ENCODE results near the gene SVEP1. TPM values are rescaled to one million over a fixed set of nuclear protein-coding genes. Genes with fewer than 3 reads are reported as not detected.

SVEP1 gene
- total RNA-seq, 4 donors from 2014 or later: 37.2 to 70.4 (median 58.4) TPM

DNA sequence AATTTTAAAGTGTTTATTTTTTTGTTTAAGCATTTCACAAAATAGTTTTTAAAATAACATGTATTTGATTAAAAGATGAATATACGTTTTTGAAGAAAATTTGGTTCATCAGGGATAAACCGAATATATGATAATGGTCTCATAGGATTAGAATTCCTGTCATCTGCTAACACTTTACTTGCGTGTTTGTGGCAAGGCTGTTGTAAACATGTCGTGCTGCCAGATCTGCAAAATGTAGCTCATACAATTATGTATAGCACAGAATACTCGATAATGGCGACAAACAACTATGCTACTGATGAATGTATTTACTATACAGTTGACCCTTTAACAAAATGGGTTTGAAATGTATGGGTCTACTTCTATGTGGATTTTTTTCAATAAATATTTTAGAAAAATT lies 234.7 kb downstream of the SVEP1 start:
- Histone ChIP-seq H3K27ac (no peak overlapping the region), H3K9me3 (no peaks in the 10 kb centered on the region), H3K4me1 (no peaks in the 10 kb centered on the region), H3K4me3 (no peak overlapping the region), H3K36me3 (no peaks in the 10 kb centered on the region), H3K27me3 (no peaks in the 10 kb centered on the region)
- TF ChIP-seq POLR2A (IDR thresholded peaks at IDR 0.05): no peak
- TF ChIP-seq, protein P1, sequence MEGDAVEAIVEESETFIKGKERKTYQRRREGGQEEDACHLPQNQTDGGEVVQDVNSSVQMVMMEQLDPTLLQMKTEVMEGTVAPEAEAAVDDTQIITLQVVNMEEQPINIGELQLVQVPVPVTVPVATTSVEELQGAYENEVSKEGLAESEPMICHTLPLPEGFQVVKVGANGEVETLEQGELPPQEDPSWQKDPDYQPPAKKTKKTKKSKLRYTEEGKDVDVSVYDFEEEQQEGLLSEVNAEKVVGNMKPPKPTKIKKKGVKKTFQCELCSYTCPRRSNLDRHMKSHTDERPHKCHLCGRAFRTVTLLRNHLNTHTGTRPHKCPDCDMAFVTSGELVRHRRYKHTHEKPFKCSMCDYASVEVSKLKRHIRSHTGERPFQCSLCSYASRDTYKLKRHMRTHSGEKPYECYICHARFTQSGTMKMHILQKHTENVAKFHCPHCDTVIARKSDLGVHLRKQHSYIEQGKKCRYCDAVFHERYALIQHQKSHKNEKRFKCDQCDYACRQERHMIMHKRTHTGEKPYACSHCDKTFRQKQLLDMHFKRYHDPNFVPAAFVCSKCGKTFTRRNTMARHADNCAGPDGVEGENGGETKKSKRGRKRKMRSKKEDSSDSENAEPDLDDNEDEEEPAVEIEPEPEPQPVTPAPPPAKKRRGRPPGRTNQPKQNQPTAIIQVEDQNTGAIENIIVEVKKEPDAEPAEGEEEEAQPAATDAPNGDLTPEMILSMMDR (IDR thresholded peaks at IDR 0.05): no peak
- TF ChIP-seq POLR2AphosphoS5 (IDR thresholded peaks at IDR 0.05): no peak
- no peak for TF ChIP-seq EP300 (IDR thresholded peaks at IDR 0.05)
- no peak for ATAC-seq
- 73 to 77% methylated on average over 6 of the region's 6 CpGs for WGBS, 2 donors (ENCODE audit: low coverage in 1 of 2)

DNA sequence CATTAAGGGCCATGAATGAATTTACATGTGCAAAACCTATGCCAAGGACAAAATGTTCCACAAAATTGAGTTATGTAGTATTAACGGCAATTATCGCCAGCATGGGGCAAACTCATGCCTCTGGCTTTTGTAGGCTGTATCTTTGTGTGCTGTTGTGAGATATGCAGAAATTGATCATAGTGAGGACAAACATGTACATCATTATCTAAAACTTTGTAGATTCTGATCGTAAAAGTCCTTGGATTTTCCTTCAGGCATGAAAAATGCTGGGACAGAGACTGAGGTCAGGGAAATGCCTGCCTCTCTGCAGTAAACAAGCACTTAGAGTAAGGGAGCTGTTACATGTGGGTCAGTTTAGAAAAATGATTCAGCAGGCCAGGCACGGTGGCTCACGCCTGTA lies 236.0 kb downstream of the SVEP1 start:
- Histone ChIP-seq H3K9me3 (no peaks in the 10 kb centered on the region), H3K27ac (no peak overlapping the region), H3K4me1 (no peaks in the 10 kb centered on the region), H3K27me3 (no peaks in the 10 kb centered on the region), H3K4me3 (no peak overlapping the region), H3K36me3 (no peaks in the 10 kb centered on the region)
- WGBS, 2 donors (ENCODE audit: low coverage in 1 of 2): 63 to 80% methylated on average over 3 of the region's 5 CpGs
- TF ChIP-seq, protein P1 (IDR thresholded peaks at IDR 0.05): no peak
- TF ChIP-seq POLR2AphosphoS5 (IDR thresholded peaks at IDR 0.05) (no peak), EP300 (IDR thresholded peaks at IDR 0.05) (no peak), POLR2A (IDR thresholded peaks at IDR 0.05) (no peak)
- no peak for ATAC-seq

DNA sequence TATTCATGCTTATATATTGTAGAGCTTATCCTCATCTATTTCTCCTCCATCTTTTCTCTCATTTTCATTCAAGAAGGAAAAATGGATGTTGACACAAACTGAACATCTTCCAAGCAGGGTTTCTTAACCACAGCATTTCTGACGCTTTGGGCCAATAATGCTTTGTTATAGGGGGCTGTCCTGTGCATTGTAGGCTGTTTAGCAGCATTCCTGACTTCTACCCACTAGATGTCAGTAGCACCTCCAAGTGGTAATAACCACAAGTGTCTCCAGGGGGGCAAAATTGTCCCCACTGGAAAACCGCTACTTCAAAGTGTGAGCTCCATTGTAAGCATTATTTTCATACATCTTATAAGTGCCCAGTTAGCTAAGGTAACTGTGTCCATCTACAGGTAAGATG lies 239.2 kb downstream of the SVEP1 start:
- ATAC-seq: no peak
- no peaks in the 10 kb centered on the region for H3K27me3 ChIP-seq
- TF ChIP-seq POLR2A (IDR thresholded peaks at IDR 0.05) (no peak), POLR2AphosphoS5 (IDR thresholded peaks at IDR 0.05) (no peak), EP300 (IDR thresholded peaks at IDR 0.05) (no peak)
- TF ChIP-seq, protein P1 (IDR thresholded peaks at IDR 0.05): no peak
- H3K4me3 ChIP-seq: no peak overlapping the region
- H3K27ac ChIP-seq: no peak overlapping the region
- H3K9me3 ChIP-seq: no peaks in the 10 kb centered on the region
- no peaks in the 10 kb centered on the region for H3K4me1 ChIP-seq
- 60 to 80% methylated on average over 1 to 2 of the region's 2 CpGs for WGBS, 2 donors (ENCODE audit: low coverage in 1 of 2)
- H3K36me3 ChIP-seq: no peaks in the 10 kb centered on the region

DNA sequence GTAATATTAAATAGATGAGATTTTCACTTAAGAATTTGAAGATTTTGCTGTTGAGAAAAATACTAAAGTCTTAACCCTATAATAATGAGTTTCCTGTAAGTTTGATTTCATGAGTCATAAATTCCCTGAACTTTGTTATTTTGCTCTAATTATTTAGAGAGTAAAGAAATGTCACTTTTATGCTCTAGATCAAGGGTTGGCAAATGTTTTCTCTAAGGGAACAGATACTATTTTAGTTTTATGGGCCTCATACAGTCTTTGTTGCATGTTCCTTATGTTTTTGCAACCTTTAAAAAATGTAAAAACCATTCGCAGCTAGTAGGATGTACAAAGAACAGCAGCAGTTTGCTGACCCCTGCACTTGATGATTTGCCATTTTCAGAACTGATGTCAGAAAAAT lies 241.4 kb downstream of the SVEP1 start:
- TF ChIP-seq EP300 (IDR thresholded peaks at IDR 0.05) (no peak), POLR2A (IDR thresholded peaks at IDR 0.05) (no peak), POLR2AphosphoS5 (IDR thresholded peaks at IDR 0.05) (no peak)
- TF ChIP-seq, protein P1 (IDR thresholded peaks at IDR 0.05): no peak
- Histone ChIP-seq H3K27me3 (no peaks in the 10 kb centered on the region), H3K36me3 (no peaks in the 10 kb centered on the region), H3K4me1 (no peaks in the 10 kb centered on the region), H3K4me3 (no peak overlapping the region), H3K27ac (no peak overlapping the region), H3K9me3 (no peaks in the 10 kb centered on the region)
- WGBS, 2 donors (ENCODE audit: low coverage in 1 of 2): 33 to 67% methylated on average over 1 of the region's 1 CpG
- ATAC-seq: no peak

DNA sequence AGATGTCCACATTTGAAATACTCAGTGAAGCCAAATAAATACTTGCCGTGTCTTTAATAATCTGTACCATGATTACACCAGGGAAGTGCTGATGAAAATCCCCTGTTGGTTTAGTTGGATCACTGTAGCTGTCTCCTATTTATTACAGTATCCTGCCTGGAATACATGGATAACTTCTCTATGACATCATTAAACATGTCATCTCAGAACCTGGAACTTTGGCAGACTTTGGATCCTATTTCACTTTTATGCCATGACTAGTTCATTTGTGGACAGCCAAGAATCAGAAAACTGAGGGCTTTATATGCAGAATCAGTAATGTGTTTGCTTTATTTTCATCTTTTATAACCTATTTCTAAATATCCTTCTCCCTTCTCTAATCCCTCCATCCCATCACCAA lies 241.8 kb downstream of the SVEP1 start, which contains the start of gene TXNDC8:
TSS of gene TXNDC8 (minus strand) at position 137 of the 400 bp plus-strand sequence.
- H3K27ac ChIP-seq: no peak within 1 kb of the TSS
- WGBS, 2 donors (ENCODE audit: low coverage in 1 of 2): 33 to 70% methylated on average over 1 of the region's 1 CpG

More for the DNA sequence above, 241.8 kb downstream of the SVEP1 start, which contains the start of gene TXNDC8:
- H3K4me3 ChIP-seq: no peak within 1 kb of the TSS
- no peak for ATAC-seq
- H3K27me3 ChIP-seq: no peaks in the 10 kb centered on the region
- TF ChIP-seq POLR2A (IDR thresholded peaks at IDR 0.05) (no peak), EP300 (IDR thresholded peaks at IDR 0.05) (no peak), POLR2AphosphoS5 (IDR thresholded peaks at IDR 0.05) (no peak)
- TF ChIP-seq, protein P1 (IDR thresholded peaks at IDR 0.05): no peak
- H3K36me3 ChIP-seq: no peaks in the 10 kb centered on the region
- no peaks in the 10 kb centered on the region for H3K9me3 ChIP-seq
- no peaks in the 10 kb centered on the region for H3K4me1 ChIP-seq

Measured in gastroesophageal sphincter (tissue), 4 donors.